Effector memory CD4-positive, alpha-beta T cell (primary cell): Measurements from ENCODE around the gene GLCCI1.
"Not testable (repeated sequence)": the region's sequence is repeated elsewhere in the genome, so short reads cannot be mapped to it uniquely, and the experiment has no call there.

ENCODE experiments used
- DNase-seq, 3 donors: peaks; one replicate each; pipeline ENCODE4 v3.0.0-alpha.2; 2020
- H3K27ac ChIP-seq: 2 replicates; pipeline ENCODE4 v1.7.0; 2013; ENCODE audit warnings: mild to moderate bottlenecking, low read length, moderate library complexity; ENCODE audit not compliant: insufficient read depth, poor library complexity, severe bottlenecking
- H3K27me3 ChIP-seq: replicated peaks from 2 replicates; pipeline ENCODE4 v1.7.0; 2013; ENCODE audit warnings: mild to moderate bottlenecking, low read length; ENCODE audit not compliant: insufficient read depth, control insufficient read depth, poor library complexity, severe bottlenecking
- H3K36me3 ChIP-seq: 2 replicates; pipeline ENCODE4 v1.7.0; 2013; ENCODE audit warnings: mild to moderate bottlenecking, low read length, moderate library complexity; ENCODE audit not compliant: control insufficient read depth, insufficient read depth
- H3K4me1 ChIP-seq: 2 replicates; pipeline ENCODE4 v1.7.0; 2013; ENCODE audit warnings: low read length, mild to moderate bottlenecking; ENCODE audit not compliant: control insufficient read depth, insufficient read depth, poor library complexity, severe bottlenecking
- H3K4me3 ChIP-seq: 2 replicates; pipeline ENCODE4 v1.7.0; 2013; ENCODE audit warnings: low read length, low read depth, mild to moderate bottlenecking; ENCODE audit not compliant: insufficient read depth, poor library complexity, severe bottlenecking
- H3K9me3 ChIP-seq: 2 replicates; pipeline ENCODE4 v1.7.0; 2013; ENCODE audit warnings: mild to moderate bottlenecking, low read length, moderate library complexity; ENCODE audit not compliant: control insufficient read depth

The GLCCI1 gene

DNA sequence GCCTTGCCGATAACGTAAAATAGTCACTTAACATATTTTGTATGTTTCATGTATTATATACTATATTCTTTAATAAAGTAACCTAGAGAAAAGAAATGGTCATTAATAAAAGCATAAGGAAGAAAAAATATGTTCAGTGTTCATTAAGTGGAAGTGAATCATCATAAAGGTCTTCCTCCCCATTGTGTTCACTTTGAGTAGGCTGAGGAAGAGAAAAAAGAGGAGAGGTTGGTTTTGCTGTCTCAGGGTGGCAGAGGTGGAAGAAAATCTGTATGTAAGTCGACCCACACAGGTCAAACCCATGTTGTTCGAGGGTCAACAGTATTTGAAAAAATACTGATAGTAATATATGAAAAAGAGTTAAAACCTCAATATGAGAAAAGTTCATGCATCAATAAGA lies 90.3 kb downstream of the GLCCI1 start:
- Histone ChIP-seq H3K36me3 (peaks cover 12% of the 10 kb centered on the region), H3K27ac (no peak overlapping the region), H3K27me3 (no peaks in the 10 kb centered on the region), H3K4me1 (no peaks in the 10 kb centered on the region), H3K4me3 (no peak overlapping the region), H3K9me3 (no peaks in the 10 kb centered on the region)
- no peak for DNase-seq

- Histone ChIP-seq H3K36me3 (peaks cover 11% of the 10 kb centered on the region), H3K27me3 (no peaks in the 10 kb centered on the region), H3K27ac (no peak overlapping the region), H3K9me3 (no peaks in the 10 kb centered on the region), H3K4me1 (no peaks in the 10 kb centered on the region), H3K4me3 (no peak overlapping the region)
- DNase-seq: no peak
These were observed 91.6 kb downstream of the GLCCI1 start for GRCh38 chr7:8060241-8060640.

DNA sequence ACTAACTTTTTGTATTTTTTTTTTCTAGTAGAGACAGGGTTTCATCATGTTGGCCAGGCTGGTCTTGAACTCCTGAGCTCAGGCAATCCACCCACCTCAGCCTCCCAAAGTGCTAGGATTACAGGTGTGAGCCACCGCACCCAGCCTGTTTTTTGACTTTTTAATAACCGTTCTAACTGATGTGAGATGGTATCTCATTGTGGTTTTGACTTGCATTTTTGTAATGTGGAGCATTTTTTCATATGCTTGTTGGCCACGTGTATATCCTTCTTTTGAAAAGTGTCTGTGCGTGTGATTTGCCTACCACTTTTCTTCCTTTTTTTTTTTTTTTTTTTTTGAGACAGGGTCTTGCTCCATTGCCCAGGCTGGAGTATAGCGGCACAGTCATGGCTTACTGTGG lies 94.7 kb downstream of the GLCCI1 start:
- H3K4me1 ChIP-seq, H3K9me3 ChIP-seq, H3K27me3 ChIP-seq, H3K4me3 ChIP-seq, DNase-seq, H3K36me3 ChIP-seq, H3K27ac ChIP-seq: not testable (repeated sequence)

- no peaks in the 10 kb centered on the region for H3K4me1 ChIP-seq
- peaks cover 4% of the 10 kb centered on the region for H3K36me3 ChIP-seq
- H3K4me3 ChIP-seq: no peak overlapping the region
- H3K27me3 ChIP-seq: no peaks in the 10 kb centered on the region
- no peak for DNase-seq
- H3K27ac ChIP-seq: no peak overlapping the region
- H3K9me3 ChIP-seq: no peaks in the 10 kb centered on the region
These were observed 95.2 kb downstream of the GLCCI1 start for GRCh38 chr7:8063706-8064297.

GRCh38 chr7:8064828-8065227 lies 96.2 kb downstream of the GLCCI1 start:
- no peak overlapping the region for H3K4me3 ChIP-seq
- no peaks in the 10 kb centered on the region for H3K4me1 ChIP-seq
- peaks cover 4% of the 10 kb centered on the region for H3K36me3 ChIP-seq
- no peaks in the 10 kb centered on the region for H3K9me3 ChIP-seq
- H3K27ac ChIP-seq: no peak overlapping the region
- no peaks in the 10 kb centered on the region for H3K27me3 ChIP-seq
- no peak for DNase-seq

DNA sequence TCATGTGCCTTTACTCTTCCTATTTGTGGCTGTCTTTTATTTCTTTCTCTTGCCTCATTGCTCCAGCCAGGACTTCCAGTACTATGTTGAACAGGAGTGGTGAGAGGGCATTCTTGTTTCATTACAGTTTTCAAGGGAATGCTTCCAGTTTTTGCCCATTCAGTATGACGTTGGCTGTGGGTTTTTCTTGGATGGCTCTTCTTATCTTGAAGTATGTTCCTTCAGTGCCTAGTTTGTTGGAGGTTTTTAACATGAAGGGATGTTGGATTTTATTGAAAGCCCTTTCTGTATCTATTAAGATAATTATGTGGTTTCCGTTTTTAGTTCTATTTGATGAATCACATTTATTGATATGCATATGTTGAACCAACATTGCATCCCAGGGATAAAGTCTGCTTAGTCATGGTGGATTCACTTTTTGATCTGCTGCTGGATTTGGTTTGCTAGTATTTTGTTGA lies 96.8 kb downstream of the GLCCI1 start:
- no peak overlapping the region for H3K4me3 ChIP-seq
- H3K9me3 ChIP-seq: no peaks in the 10 kb centered on the region
- no peaks in the 10 kb centered on the region for H3K27me3 ChIP-seq
- no peak for DNase-seq
- no peaks in the 10 kb centered on the region for H3K36me3 ChIP-seq
- no peak overlapping the region for H3K27ac ChIP-seq
- H3K4me1 ChIP-seq: no peaks in the 10 kb centered on the region

DNA sequence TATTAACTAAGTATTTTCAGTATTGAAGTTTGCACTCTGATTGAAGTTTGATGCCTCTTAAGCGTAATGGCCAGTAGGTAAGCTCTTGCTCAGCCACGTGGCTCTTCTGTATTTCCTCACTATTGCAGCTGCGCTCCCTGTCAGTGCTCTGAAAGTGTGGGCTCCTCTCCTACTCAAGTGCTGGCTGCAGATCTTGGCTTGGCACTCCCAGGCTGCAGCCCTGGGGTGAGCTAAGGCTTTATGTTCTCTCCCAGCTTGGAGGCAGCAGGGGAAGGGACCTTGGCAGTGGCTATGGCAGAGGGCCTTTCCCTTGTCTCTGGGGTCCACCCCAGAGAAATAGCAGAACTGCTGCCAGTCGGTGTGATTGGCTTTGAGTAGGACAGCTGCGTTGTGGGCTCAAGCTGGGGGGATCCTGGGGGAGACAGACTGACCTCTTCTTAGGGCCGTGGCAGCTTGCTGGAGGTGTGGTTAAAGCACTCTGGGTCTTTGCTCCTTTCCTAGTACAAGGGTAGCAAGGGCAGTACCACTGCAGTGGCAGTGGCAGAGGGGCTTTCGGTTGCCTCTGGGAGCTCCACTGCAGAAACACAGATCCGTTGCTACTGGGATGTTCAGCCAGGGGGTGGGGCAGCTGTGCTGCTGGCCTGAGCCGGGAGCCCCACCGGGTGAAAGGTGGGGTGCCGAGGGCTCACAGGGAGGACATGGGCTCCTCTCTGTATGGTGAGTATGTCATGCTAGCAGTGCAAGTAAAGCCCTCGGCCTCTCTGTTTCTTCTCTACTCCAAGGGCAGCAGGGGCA lies 100.5 kb downstream of the GLCCI1 start:
- Histone ChIP-seq H3K36me3 (no peaks in the 10 kb centered on the region), H3K9me3 (no peaks in the 10 kb centered on the region), H3K27me3 (no peaks in the 10 kb centered on the region), H3K4me3 (no peak overlapping the region), H3K27ac (no peak overlapping the region), H3K4me1 (no peaks in the 10 kb centered on the region)
- no peak for DNase-seq

- DNase-seq: no peak
These were observed 102.0 kb downstream of the GLCCI1 start for GRCh38 chr7:8070451-8071180.

GRCh38 chr7:8078418-8078817 lies 109.8 kb downstream of the GLCCI1 start:
- no peaks in the 10 kb centered on the region for H3K36me3 ChIP-seq
- DNase-seq: no peak
- H3K27me3 ChIP-seq: no peaks in the 10 kb centered on the region
- H3K4me3 ChIP-seq: no peak overlapping the region
- no peaks in the 10 kb centered on the region for H3K9me3 ChIP-seq
- H3K27ac ChIP-seq: no peak overlapping the region
- H3K4me1 ChIP-seq: no peaks in the 10 kb centered on the region

More at GRCh38 chr7:8070451-8071180, 102.0 kb downstream of the GLCCI1 start:
- H3K4me3 ChIP-seq: no peak overlapping the region
- H3K9me3 ChIP-seq: no peaks in the 10 kb centered on the region
- no peaks in the 10 kb centered on the region for H3K27me3 ChIP-seq
- no peaks in the 10 kb centered on the region for H3K36me3 ChIP-seq
- no peak overlapping the region for H3K27ac ChIP-seq
- H3K4me1 ChIP-seq: no peaks in the 10 kb centered on the region

DNA sequence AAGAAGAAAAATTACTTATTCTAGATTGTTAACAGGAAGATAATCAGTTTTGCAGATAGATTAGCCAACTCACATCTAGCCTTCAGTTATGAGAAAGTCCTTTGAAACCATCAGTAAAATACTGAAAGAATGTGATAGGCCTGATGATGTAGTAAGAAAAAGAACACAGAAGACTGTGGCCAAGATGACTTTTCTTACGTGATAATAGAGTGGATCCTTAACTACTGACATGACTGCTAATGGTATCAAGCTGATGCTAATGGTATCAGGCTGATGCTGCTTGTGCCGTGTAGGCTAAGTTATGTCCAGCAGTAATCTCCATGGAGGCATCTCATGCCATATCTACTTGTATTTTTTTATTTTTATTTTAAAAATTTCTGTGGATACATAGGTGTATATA lies 114.2 kb downstream of the GLCCI1 start:
- peaks cover 15% of the 10 kb centered on the region for H3K36me3 ChIP-seq
- H3K27ac ChIP-seq: no peak overlapping the region
- no peak for DNase-seq
- H3K27me3 ChIP-seq: no peaks in the 10 kb centered on the region
- H3K4me3 ChIP-seq: no peak overlapping the region
- H3K9me3 ChIP-seq: no peaks in the 10 kb centered on the region
- no peaks in the 10 kb centered on the region for H3K4me1 ChIP-seq
